ENCODE measurements around the gene SYT7. TPM values are rescaled to one million over a fixed set of nuclear protein-coding genes. Genes with fewer than 3 reads are reported as not detected.

Gene SYT7
- total RNA-seq, 2 experiments from 2014 or later = not detected

GRCh38 chr11:61487342-61488025 lies 93.4 kb downstream of the SYT7 start:
- ATAC-seq (ENCODE audit: poor library complexity) = no peak
- H3K27me3 ChIP-seq (ENCODE audit: control insufficient read depth in 1 of 2, insufficient read depth in 2 of 2, low read length in 2 of 2) = peaks cover 0 to 2% of the 10 kb centered on the region in 2 experiments
- Mint-ChIP-seq H3K4me3 (no peak overlapping the region), H3K4me1 (ENCODE audit: low read depth) (no peaks in the 10 kb centered on the region), H3K27ac (no peak overlapping the region), H3K27me3 (no peaks in the 10 kb centered on the region), H3K36me3 (ENCODE audit: low read depth) (peaks cover 5% of the 10 kb centered on the region), H3K9me3 (no peaks in the 10 kb centered on the region)
- no peak overlapping the region for H3K4me3 ChIP-seq (ENCODE audit: low read length)
- no peak for TF ChIP-seq CTCF (IDR thresholded peaks at IDR 0.05)
- intact Hi-C loops (cut with DNase I, micrococcal nuclease) = no loop called here
- ChIA-PET CTCF (no interaction called here), POLR2A (no interaction called here)
- no peak for DNase-seq
- no peak overlapping the region for H3K27ac ChIP-seq (ENCODE audit: low read depth in 1 of 2, low read length in 2 of 2)
- no peaks in the 10 kb centered on the region for H3K4me1 ChIP-seq (ENCODE audit: insufficient read depth, low read length)
- H3K36me3 ChIP-seq (ENCODE audit: insufficient read depth, low read length) = no peaks in the 10 kb centered on the region
- H3K9me3 ChIP-seq (ENCODE audit: control insufficient read depth in 1 of 2, insufficient read depth in 1 of 2, low read length in 2 of 2) = no peaks in the 10 kb centered on the region

DNA sequence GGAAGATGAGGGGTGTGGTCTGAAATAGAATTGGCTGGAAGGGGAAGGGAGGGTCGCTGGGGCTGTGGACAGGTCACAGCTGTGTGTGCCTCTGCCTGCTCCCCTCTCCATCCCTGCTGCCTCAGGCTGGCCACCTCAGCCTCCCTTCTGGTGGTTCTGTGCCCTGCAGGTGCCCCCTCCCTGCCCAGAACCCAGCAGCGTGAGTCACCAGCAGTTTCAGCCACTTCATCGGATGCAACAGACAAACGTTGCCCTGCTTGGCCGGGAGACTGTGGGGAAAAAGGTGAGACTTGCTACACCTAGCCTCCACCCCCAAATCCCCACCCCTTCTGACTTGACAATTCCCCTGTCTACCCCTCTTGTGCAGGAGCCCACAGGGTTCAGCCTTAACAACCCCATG lies 94.1 kb downstream of the SYT7 start:
- CTCF ChIA-PET = no interaction called here
- TF ChIP-seq CTCF (IDR thresholded peaks at IDR 0.05) = no peak
- H3K27ac ChIP-seq (ENCODE audit: low read depth in 1 of 2, low read length in 2 of 2) = no peak overlapping the region
- Mint-ChIP-seq H3K9me3 (no peaks in the 10 kb centered on the region), H3K4me3 (no peak overlapping the region), H3K27ac (no peak overlapping the region), H3K36me3 (ENCODE audit: low read depth) (peaks cover 5% of the 10 kb centered on the region), H3K4me1 (ENCODE audit: low read depth) (no peaks in the 10 kb centered on the region), H3K27me3 (no peaks in the 10 kb centered on the region)
- intact Hi-C loops (cut with DNase I, micrococcal nuclease) = no loop called here
- no peaks in the 10 kb centered on the region for H3K9me3 ChIP-seq (ENCODE audit: control insufficient read depth in 1 of 2, insufficient read depth in 1 of 2, low read length in 2 of 2)
- H3K36me3 ChIP-seq (ENCODE audit: insufficient read depth, low read length) = no peaks in the 10 kb centered on the region
- no peaks in the 10 kb centered on the region for H3K4me1 ChIP-seq (ENCODE audit: insufficient read depth, low read length)
- peaks cover 0 to 2% of the 10 kb centered on the region in 2 experiments for H3K27me3 ChIP-seq (ENCODE audit: control insufficient read depth in 1 of 2, insufficient read depth in 2 of 2, low read length in 2 of 2)
- DNase-seq (no peak), ATAC-seq (ENCODE audit: poor library complexity) (no peak)
- no peak overlapping the region for H3K4me3 ChIP-seq (ENCODE audit: low read length)
- POLR2A ChIA-PET = no interaction called here

DNA sequence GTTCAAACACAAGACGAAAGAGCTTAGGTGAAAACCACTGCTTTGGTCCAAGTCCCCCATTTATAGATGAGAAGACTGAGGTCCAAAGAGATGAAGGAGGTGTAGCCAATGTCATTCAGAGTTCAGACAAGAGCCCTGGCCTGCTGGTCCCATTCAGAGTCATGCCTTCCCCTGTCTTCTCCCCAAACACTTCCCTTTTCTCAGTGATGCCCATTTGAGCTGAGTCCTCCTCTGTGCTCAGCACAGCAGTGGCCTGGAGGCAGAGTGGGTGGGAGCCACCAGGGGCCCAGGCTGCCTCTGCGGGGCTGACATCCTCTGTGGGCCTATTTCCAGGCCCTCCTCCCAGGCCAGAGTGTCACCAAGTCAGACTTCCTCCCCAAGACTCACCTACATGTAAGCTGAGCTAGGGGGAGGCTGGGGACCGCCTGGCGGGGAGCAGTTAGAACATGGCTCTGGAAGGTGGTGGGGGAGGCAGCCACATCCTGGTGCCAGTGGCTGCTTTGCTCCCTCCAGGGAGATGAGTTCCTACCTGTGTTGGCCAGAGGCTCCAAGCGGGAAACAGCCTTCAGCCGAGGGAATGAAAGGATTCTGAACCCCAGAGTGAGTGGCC lies 94.8 kb downstream of the SYT7 start:
- Histone ChIP-seq H3K27me3 (ENCODE audit: control insufficient read depth in 1 of 2, insufficient read depth in 2 of 2, low read length in 2 of 2) (peaks cover 0 to 2% of the 10 kb centered on the region in 2 experiments), H3K9me3 (ENCODE audit: control insufficient read depth in 1 of 2, insufficient read depth in 1 of 2, low read length in 2 of 2) (no peaks in the 10 kb centered on the region), H3K4me1 (ENCODE audit: insufficient read depth, low read length) (no peaks in the 10 kb centered on the region), H3K27ac (ENCODE audit: low read depth in 1 of 2, low read length in 2 of 2) (no peak overlapping the region), H3K4me3 (ENCODE audit: low read length) (no peak overlapping the region), H3K36me3 (ENCODE audit: insufficient read depth, low read length) (no peaks in the 10 kb centered on the region)
- POLR2A ChIA-PET = no interaction called here
- no peaks in the 10 kb centered on the region for H3K27me3 Mint-ChIP-seq
- DNase-seq (no peak), ATAC-seq (ENCODE audit: poor library complexity) (no peak)
- no peak overlapping the region for H3K27ac Mint-ChIP-seq
- no peak overlapping the region for H3K4me3 Mint-ChIP-seq
- no peaks in the 10 kb centered on the region for H3K4me1 Mint-ChIP-seq (ENCODE audit: low read depth)
- H3K36me3 Mint-ChIP-seq (ENCODE audit: low read depth) = peaks cover 5% of the 10 kb centered on the region
- H3K9me3 Mint-ChIP-seq = no peaks in the 10 kb centered on the region
- CTCF ChIA-PET = no interaction called here
- no peak for TF ChIP-seq CTCF (IDR thresholded peaks at IDR 0.05)
- intact Hi-C loops (cut with DNase I, micrococcal nuclease) = no loop called here

All from CD4-positive, alpha-beta T cell (primary cell).